HG02642 (cell line): ENCODE data around the gene NPAT.
"Not testable (repeated sequence)": the region's sequence is repeated elsewhere in the genome, so short reads cannot be mapped to it uniquely, and the experiment has no call there.

ENCODE experiments used
- ATAC-seq: cut with Tn5 transposase; IDR thresholded peaks from one replicate; pipeline ENCODE4 v1.9.1; 2021; ENCODE audit warnings: mild to moderate bottlenecking; ENCODE audit not compliant: unreplicated experiment, poor library complexity

NPAT gene

DNA sequence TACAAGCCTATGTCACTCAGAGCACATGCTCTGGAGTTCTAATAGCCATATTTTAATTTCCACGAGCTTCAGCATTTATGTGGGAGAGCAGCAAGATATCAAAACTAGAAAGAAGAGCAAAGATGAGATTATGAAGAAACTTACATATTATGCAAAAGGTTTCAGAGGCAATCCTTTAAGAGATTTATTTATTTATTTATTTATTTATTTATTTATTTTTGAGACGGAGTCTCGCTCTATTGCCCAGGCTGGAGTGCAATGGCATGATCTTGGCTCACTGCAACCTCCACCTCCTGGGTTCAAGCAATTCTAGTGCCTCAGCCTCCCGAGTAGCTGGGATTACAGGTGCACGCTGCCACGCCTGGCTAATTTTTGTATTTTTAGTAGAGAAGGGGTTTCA is 59.6 kb downstream of the NPAT start:
- not testable (repeated sequence) for ATAC-seq

DNA sequence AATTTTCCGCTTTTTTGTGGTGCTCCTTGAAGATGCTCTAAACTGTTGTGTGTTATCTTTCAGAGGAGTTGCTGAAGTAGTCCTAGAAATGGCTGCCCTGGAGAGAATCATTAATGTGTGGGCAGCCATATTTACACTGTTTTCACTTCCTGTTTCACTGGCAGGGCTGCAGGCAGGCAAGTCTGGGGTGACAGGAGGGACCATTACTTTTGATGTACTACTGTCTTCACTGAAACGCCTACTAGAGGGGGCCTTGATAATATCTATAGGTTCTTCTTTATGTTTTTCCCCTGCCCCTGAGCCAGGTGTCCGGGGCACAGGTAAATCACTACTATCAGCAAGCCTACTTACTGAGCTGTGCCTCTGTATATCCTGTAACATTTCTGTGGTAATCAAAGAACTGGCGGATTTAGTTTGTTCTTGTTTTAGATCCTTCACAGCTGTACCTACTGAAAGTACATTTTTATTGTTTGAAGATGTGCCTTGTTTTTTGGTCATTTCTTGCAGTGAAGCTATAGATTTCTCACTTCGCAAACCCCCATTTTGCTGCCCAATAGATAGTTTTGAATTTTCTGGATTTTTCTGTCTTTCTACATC is 61.4 kb downstream of the NPAT start:
- peak; percentile 98 for ATAC-seq

DNA sequence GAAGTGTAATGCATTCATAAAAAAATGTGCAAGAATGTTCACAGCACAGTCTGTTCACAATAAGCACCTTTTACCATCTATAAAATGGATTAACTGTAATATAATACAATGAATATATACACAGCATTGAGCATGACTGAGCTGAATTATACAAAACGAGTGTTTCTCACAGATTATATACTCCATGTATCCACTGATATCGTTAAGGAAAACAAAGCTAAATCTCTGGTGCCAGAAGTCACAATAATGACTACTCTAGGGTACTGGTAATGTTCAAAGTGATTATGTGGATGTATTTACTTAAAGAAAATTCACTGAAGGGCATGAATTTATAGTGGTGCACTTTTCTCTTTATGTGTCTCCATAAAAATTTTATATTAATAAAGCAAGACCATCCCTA is 67.8 kb downstream of the NPAT start:
- ATAC-seq, result no peak

DNA sequence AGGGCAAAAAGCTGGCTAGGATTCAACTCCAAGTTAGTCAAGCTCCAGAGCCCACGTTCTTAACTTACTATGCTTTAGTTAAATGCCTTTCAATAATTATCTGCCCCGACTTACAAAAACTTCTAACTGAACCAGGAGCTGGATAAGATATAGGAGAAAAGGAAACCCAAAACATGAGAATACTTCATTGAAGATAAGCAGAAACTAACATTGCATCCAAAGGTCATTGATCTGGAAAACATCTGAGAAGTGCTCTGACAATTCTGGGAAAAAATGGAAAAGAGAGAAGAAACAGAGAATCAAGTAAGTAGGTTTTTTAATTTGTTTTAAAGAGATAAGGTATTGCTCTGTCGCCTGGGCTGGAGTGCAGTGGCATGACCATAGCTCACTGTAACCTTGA is 73.9 kb downstream of the NPAT start:
- ATAC-seq, result no peak

DNA sequence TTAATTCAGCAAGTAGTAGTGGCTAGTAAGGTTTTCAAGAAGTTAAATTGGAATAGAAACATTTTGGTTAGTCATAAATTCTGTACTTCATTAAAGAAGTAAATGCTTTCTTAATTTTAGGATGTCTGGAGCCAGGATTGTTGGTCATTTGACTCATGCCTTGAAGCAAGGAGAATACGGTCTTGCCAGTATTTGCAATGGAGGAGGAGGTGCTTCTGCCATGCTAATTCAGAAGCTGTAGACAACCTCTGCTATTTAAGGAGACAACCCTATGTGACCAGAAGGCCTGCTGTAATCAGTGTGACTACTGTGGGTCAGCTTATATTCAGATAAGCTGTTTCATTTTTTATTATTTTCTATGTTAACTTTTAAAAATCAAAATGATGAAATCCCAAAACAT is 75.3 kb downstream of the NPAT start:
- ATAC-seq, result no peak

DNA sequence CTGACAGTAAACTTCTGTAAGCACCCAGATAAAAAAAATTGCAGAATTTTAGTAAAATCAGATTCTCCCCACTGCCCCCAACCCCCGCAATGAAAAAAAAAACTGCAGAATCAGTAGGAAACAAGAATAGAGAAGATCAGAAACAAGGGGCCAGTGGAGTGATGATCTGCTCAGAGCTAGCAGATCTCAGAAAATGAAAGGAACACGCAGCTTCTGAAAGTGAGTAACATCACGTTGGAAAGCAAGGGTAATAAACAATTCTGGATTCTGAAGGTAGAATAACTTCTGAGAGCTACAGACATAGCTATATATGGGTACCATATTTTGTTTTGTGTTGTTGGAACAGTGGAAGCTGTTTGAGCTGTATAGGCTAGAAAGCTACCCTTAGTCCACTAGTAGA is 77.8 kb downstream of the NPAT start:
- no peak for ATAC-seq

DNA sequence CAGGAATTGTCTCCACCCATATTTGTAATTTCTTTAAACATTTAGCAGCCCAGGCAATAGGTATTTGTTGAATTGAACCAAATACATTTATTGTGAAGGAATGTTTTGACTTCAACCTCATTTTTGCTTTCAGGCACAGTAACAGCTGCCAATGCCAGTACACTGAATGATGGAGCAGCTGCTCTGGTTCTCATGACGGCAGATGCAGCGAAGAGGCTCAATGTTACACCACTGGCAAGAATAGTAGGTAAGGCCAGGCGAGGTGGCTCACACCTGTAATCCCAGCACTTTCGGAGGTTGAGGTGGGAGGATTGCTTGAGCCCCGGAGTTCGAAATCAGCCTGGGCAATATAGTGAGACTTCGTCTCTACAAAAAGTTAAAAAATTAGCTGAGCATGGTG is 80.1 kb downstream of the NPAT start:
- no peak for ATAC-seq

DNA sequence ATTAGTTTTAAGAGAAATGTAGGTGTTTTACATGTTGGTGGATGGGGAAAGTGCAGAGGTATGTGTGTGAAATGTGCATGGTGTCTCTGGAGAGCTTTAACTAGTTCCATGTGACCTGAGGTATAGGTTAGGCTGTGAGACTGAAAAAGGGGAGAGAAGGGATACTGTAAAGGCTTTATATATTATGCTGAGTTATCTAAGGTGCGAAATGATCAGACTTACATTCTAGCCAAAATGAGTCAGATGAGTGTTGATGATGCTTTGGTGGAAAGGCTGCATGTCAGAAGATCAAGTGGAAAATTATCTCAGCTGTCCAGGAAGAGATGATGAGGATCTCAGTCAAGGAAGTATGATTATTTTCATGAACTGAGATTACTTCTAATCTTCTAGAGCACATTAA is 85.2 kb downstream of the NPAT start:
- ATAC-seq, result no peak

DNA sequence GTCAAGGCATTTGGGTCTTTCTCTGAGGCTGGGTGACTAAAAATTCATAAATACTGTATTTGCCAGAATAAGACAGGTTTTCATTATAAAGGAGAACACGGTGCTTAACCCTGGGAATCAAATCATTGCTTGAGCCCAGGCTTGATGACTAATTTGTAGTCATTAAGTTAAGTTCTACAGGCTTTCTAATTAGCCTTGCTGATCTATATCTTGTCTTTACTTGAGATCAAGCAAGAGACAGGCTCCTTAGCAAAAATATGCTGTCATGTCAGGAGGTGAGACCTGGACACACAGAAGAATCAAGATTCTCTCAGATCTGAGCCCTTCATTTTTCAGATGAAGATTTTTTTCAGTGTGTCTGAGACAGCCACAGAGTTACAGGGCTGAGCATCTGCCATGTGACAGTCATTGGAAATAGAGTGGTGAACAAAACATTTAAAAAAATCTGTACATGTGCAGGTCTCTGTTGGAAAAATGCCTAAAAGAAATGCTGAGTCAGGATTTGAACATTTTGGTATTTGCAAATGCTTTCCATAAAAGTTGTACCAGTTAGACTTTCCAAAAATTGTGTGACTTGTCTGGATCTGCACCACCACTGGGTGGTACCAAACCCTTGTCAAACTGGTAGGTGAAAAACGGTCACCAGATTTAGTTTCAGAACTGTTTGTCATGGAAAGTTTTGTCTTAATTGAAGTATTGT is 86.4 kb downstream of the NPAT start:
- peak; percentile 55 for ATAC-seq

DNA sequence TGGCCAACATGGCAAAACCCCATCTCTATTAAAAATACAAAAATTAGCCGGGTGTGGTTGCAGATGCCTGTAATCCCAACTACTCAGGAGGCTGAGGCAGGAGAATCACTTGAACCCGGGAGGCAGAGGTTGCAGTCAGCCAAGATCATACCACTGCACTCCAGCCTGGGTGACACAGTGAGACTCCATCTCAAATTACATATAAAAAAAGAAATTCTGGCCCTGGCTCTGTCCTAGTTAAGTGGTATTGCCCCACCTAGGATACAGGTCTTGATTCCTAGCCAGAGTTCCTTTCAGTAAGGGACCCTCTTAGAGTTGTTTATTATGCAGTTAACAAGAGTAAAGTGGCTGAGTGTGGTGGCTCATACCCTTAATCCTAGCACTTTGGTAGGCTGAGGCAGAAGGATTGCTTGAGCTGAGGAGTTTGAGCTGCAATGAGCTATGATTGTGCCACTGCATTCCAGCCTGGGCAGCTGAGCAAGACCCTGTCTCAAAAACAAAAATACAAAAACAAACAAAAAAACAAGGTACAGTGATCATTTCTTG is 89.4 kb downstream of the NPAT start:
- ATAC-seq, result not testable (repeated sequence)

DNA sequence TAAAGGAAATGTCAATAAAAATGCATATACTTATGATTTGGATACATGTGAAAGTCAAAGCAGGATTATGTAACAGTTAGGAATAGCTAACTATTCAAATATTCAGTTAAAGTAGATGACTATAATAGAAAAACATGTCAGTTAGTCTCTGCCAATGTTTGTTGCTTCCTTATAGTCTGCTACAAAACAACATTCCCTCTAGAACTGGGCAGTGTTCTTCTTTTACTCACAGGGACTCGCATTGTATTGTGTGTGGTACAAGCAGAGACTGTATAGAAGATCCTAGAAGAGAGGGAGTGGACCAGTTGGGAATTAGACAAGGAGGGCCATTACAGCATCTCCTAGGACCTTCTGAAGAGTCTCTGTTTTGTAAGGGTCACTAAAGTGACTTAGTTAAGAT is 90.4 kb downstream of the NPAT start:
- ATAC-seq, result no peak

DNA sequence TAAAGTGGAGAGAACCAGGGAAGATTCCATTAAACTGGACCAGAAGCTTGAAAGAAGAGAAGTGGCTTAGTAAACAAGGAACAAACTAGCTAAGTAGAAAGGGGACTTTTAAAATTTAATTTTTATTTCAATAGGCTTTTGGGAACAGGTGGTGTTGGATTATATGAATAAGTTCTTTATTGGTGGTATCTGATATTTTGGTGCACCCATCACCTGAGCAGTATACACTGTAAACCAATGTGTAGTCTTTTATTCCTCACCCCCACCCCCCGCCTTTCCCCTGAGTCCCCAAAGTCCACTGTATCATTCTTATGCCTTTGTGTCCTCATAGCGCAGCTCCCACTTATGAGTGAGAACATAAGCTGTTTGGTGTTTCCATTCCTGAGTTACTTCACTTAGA is 93.7 kb downstream of the NPAT start:
- no peak for ATAC-seq

DNA sequence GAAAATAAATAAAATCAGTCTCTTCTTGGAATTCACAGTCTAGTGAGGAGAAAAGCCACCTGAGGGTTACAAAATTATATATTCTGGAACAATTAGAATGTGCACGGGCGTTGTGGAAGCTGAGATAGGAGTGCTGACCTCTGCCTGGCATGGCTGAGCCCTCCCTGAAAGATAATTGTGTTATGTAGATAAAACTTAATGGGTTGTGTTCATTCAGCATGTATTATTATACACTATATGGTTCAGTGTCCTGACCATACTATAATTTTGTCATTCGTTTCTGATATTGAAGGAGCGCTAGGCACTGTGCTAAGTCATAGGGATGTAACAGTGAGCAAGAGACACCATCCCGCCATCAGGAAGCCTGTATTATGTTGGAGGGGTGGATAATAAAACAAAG is 97.3 kb downstream of the NPAT start:
- ATAC-seq, result no peak

DNA sequence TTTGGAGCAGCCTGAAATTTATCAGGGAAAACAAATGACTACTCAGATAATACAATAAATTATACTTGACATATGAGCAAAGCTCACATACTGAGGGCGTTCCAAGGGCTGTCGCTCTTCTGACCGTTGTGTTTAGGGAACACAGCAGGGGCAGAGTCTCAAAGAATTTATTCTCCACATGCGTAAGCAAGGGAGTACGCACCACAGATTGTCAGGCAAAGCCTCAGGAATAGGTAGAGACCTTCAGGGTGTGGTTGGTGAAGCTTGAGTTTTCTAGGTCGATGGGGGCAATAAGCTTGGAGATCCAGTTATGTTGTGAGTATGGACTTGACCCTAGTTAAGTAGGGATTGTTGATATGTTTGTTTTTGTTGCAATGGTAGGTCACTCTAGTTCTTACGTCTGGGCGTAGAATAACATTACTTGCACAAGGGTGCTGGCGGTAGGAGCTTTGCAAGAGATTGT is 100.2 kb downstream of the NPAT start:
- no peak for ATAC-seq

DNA sequence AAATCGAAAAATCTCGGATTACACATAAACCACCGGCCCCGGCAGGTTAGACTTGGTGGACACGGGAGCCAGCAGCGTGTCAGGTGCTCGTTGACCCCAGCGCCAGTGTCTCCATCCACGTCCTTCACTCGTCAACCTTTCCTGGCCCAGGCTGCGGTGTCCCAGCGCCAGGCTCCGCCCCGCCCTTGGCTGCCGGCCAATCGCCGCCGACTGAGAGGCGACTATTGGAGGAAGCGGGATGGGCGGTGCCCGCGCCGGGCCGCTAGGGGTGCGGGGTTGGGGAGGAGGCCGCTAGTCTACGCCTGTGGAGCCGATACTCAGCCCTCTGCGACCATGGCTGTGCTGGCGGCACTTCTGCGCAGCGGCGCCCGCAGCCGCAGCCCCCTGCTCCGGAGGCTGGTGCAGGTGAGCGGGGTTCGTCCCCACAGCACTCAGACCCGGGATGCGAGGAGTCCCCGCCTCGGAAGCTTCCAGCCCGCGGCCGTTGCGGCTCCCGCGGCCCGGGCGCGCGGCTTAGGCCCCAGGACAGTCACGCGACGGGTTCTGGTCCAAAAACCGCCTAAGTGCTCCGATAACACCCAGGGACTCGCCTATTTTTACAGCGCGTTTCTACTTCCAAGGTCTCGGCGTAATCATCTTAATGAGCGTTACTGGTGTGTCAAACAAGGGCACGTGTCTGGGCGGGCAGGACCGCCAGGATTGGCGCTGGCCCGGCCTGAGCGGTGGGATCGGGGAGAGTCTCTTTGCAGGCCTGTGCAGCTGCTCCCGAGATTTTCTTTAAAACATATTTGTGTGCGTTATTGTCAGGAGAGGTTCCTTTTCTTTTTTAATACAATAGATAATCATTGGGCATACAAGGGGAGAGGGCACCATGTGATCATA is 100.9 kb downstream of the NPAT start, which contains the start of gene ACAT1:
ACAT1 (plus strand) TSS at position 294 of the 882 bp plus-strand sequence; CDS start at position 334, 40 bp downstream.
- peak; percentile 98 for ATAC-seq

DNA sequence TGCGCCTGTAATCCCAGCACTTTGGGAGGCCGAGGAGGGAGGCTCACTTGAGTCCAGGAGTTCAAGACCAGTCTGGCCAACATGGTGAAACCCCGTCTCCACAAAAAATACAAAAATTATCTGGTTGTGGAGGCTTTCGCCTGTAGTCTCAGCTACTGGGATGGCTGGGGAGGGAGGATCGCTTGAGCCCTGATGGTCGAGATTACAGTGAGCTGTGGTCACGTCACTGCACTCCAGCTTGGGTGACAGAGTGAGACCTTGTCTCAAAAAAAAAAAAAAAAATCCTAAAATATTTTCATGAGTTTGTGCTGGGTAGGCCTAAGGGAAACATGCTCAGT is 101.5 kb downstream of the NPAT start:
- ATAC-seq, result not testable (repeated sequence)

DNA sequence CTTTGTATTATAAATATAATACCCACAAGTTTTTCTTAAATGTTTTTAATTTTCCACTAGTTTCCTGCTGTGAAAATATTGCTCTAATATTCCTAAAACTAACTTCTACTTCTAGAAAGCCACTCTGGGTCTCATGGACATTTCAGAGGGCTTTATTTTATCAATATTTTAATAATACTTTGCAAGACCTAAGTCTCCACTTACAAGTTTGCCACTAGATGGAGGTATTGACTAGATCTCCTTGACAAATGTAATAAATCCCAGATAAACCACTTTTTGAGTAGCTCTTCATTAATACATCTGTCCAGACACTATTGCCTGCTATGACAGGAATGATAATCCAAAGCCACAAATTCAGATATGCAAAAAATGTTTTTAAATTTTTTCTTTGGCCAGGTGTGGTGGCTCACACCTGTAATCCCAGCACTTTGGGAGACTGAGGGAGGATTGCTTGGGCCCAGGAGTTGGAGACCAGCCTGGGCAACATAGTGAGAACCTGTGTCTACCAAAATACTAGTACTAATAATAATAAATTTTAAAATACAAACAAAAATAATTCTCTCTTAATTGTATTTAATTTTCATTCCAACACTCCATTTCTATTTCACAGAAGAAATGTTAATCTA is 104.6 kb downstream of the NPAT start:
- no peak for ATAC-seq

DNA sequence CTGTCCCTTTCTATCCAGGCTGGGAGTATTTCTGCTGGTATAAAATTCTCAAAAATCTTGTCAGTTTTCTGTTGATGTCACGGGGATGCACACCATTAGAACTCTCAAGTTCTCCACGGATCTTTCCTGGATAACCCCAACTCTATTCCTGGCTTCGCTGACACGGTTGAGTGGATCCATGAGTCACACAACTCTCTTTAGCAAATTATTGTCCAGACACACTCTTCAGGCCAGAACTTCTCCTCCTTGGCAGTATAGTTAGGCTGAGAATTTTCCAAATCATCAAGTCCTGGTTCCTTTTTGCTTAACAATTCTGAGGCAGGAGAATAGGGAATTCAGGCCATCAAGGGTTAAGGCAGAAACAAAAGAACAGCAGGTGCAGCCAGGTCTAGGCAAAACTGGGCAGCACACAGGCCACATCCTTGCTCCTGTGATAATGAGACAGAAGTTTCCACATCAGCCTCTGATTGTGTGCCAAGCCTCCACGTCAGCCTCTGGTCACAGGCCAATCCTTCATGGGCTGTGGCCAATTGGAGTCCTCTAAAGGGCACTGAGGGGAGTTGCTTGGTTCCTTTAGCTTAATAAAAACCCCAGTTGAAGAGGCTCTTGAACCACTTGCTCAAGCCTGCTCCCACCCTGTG is 106.8 kb downstream of the NPAT start:
- no peak for ATAC-seq

DNA sequence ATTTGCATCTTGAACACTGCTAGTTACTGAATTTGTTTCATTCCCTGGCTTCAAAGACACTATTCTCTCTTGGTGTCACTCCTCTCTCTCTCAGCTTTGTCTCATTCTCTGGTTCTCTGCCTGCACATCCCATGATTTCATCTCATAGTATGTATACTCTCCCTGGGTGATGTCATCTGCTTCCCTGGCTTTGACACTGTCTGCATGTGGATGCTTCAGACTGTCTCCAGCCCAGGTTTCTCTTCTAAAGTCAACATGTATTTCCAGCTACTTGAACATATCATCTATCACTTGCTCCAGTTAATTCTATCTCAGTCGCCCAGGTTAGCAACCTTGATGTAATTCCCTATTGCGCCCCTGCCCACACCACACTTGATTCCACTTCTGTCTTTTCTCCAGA is 110.4 kb downstream of the NPAT start:
- no peak for ATAC-seq

DNA sequence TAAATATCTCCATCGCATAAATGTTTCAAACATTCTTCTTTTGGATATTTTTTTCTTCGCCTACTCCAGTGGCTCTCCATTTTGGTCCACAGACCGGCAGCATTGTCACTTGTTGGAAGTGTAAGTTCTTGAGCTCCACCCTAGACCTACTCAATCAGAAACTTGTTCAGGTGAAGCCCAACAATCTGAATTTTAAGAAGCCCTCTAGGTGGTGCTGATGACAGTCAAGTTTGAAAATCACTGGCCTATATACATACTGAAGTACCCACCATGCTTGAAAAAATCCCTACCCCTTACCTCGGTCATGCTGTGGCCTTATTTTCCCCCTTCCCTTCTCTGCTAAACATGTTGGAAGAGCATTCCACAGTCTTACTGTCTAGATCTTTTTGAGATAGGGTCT is 111.3 kb downstream of the NPAT start:
- no peak for ATAC-seq
